ENCODE data around the gene AIF1.

AIF1 gene

GRCh38 chr6:31614684-31615578 lies at the start of gene AIF1:
Gene AIF1, plus strand, starts transcription at chr6:31615234. Its CDS starts 96 bp downstream, at chr6:31615330.
- no peak for DNase-seq

GRCh38 chr6:31567531-31568370 lies 47.3 kb upstream of the AIF1 start:
- no peak for DNase-seq

GRCh38 chr6:31568537-31568961 lies 46.5 kb upstream of the AIF1 start:
- peak; percentile 52 for DNase-seq

GRCh38 chr6:31569861-31570536 lies 45.0 kb upstream of the AIF1 start:
- DNase-seq, result no peak

GRCh38 chr6:31572041-31572911 lies 42.8 kb upstream of the AIF1 start, which contains the start of gene LTA:
Gene LTA, plus strand, starts transcription at chr6:31572289. Its CDS starts 454 bp downstream, at chr6:31572743.
- DNase-seq, result peak; percentile 68

GRCh38 chr6:31573239-31574105 lies 41.6 kb upstream of the AIF1 start:
- DNase-seq, result no peak

GRCh38 chr6:31574106-31575061 lies 40.6 kb upstream of the AIF1 start:
- DNase-seq, result no peak

- DNase-seq, result peak; percentile 54
Measured at GRCh38 chr6:31575335-31575901, 39.6 kb upstream of the AIF1 start, which contains the start of gene TNF. Gene TNF, plus strand, starts transcription at chr6:31575565. Its CDS starts 177 bp downstream, at chr6:31575742.

GRCh38 chr6:31575952-31576685 lies 38.9 kb upstream of the AIF1 start:
- no peak for DNase-seq

- peak; percentile 48 for DNase-seq
Measured at GRCh38 chr6:31576897-31577578, 38.0 kb upstream of the AIF1 start.

GRCh38 chr6:31577579-31577966 lies 37.5 kb upstream of the AIF1 start:
- DNase-seq, result no peak

GRCh38 chr6:31578184-31579118 lies 36.6 kb upstream of the AIF1 start:
- no peak for DNase-seq

- no peak for DNase-seq
Measured at GRCh38 chr6:31579119-31579505, 35.9 kb upstream of the AIF1 start.

GRCh38 chr6:31579546-31580437 lies 35.2 kb upstream of the AIF1 start:
- DNase-seq, result no peak

GRCh38 chr6:31580438-31580740 lies 34.6 kb upstream of the AIF1 start:
- DNase-seq, result no peak
